HG03280 (cell line): Measurements from ENCODE around the gene COL4A2.
"Not testable (repeated sequence)": the region's sequence is repeated elsewhere in the genome, so short reads cannot be mapped to it uniquely, and the experiment has no call there.

Experiments used
- ATAC-seq: cut with Tn5 transposase; IDR thresholded peaks from one replicate; pipeline ENCODE4 v1.9.1; 2021; ENCODE audit warnings: mild to moderate bottlenecking, moderate library complexity; ENCODE audit not compliant: unreplicated experiment

COL4A2 gene

DNA sequence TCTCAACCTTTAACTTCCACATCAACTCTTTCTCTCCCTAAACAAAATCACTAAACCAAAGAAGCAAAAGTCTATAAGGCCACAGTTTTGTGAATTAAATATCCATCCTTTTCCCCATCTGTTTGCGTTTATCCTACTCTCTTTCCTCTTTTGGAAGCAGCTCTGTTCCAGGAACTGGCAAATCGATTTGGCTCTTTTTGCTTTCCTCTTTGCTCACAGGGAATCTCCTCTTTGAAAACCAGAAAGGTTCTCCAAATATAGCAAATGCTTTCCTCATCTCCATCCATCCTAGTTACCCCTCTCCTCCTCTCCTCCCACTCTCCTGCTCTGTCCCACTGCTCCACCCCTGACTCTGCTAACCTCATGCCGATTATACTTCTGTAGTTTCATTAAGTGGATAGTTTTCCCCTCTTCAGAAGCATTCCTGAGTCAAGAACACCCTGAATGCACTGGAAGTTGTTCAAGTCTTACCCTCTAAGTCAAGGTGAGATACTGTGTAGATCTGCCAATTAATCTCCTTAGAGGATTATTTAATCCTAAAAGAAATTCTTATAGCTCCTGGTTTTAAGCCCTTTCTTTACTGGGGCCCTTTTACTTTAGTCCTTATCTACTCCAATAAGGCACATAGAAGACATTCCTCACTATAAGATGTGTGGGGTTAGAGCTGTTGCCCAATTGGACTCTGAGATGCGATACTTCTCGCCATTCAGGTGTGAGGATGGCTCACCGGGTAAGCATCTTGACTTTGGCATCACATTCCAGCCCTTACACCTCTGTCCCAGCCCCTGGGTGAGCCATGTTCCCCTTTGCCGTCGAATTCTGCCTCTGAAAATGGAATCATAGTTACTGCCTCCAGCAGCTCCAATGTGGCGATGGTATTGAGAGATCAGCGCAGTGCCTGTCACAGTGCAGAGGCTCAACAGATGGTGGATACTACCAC, 67.6 kb downstream of the COL4A2 start:
- ATAC-seq = no peak

- ATAC-seq = no peak
Measured at GRCh38 chr13:110376120-110376519, 69.0 kb downstream of the COL4A2 start.

- ATAC-seq = no peak
Measured at GRCh38 chr13:110377178-110377825, 70.2 kb downstream of the COL4A2 start.

- ATAC-seq = no peak
Measured at GRCh38 chr13:110377826-110378201, 70.7 kb downstream of the COL4A2 start.

DNA sequence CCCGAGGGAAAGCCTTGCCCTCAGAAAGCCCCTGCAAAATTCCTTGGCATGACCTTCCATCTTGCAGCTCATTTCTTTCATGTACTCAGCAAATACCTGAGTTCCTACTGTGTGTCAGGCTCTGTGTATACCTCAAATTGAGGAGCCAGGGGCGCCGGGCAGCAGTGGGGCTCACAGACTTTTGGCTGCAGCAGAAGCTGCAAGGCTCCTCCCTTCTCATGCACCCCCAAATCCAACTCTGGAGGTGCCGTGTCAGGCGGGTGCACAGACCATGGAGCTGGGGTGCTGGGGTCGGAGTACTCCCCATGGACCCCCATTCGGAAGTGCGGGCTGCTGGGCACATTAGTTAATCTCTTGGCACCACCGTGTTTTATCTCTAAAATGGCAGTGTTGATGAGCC, 72.3 kb downstream of the COL4A2 start:
- no peak for ATAC-seq

GRCh38 chr13:110379905-110380341, 72.8 kb downstream of the COL4A2 start:
- no peak for ATAC-seq

DNA sequence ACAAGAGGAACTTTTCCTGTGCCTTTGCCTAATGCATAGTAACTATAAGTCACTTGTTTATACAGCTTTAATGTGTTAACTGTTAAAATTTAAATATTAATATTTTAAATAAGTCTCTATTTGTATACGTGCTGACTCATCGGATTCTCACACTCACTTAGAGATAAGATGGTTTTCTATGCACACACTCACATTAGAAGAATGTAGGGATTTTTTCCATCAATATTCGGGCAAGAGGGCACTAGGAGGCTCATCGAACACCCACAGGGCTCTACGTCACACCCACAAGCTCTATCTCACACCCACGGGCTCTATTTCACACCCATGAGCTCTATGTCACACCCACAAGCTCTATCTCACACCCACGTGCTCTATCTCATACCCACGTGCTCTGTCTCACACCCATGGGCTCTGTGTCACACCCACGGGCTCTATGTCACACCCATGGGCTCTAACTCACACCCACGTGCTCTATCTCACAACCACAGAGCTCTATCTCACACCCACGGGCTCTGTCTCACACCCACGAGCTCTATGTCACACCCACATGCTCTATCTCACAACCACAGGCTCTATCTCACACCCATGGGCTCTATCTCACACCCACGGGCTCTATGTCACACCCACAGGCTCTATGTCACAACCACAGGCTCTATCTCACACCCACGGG, 73.4 kb downstream of the COL4A2 start:
- no peak for ATAC-seq

DNA sequence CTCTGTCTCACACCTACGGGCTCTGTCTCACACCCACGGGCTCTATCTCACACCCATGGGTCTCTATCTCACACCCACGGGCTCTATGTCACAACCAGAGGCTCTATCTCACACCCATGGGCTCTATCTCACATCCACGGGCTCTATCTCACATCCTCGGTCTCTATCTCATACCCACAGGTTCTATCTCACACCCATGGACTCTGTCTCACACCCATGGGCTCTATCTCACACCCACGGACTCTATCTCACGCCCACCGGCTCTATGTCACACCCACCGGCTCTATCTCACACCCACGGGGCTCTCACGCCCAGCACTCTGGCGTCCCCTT, 73.9 kb downstream of the COL4A2 start:
- no peak for ATAC-seq

GRCh38 chr13:110382229-110382628, 75.1 kb downstream of the COL4A2 start:
- no peak for ATAC-seq

GRCh38 chr13:110382830-110383229, 75.7 kb downstream of the COL4A2 start:
- ATAC-seq = no peak

DNA sequence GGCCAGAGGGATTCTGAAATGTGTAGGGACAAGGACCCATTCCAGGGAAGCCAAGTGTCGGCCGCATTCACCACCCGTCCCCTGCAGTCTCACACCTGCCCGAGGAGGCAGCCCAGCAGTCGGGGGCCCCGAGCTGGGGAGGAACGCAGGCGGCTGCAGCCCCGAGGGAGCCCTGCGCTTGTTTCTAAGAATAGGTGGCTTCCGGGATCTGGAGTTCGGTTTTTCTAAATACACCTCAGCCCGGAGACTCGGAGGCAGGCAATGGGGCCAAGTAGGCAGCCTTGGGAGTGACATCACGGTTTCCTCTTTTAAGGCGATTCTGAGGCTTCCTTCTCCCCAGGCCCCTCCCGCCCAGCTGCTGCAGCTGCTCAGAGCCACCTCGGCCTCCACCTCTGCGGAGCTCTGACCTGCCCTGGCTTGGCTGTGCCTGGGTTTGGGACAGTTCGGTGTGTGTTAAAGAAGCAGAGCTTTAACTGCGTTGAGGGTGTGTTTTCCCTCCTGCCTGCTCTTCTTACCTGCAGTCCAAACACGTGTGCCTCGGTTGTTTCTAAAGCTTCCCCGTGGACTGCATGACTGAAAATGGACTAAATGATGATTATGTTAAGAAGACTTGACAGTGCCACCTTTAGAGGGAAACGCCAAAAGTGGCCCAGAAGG, 80.5 kb downstream of the COL4A2 start:
- ATAC-seq = no peak

DNA sequence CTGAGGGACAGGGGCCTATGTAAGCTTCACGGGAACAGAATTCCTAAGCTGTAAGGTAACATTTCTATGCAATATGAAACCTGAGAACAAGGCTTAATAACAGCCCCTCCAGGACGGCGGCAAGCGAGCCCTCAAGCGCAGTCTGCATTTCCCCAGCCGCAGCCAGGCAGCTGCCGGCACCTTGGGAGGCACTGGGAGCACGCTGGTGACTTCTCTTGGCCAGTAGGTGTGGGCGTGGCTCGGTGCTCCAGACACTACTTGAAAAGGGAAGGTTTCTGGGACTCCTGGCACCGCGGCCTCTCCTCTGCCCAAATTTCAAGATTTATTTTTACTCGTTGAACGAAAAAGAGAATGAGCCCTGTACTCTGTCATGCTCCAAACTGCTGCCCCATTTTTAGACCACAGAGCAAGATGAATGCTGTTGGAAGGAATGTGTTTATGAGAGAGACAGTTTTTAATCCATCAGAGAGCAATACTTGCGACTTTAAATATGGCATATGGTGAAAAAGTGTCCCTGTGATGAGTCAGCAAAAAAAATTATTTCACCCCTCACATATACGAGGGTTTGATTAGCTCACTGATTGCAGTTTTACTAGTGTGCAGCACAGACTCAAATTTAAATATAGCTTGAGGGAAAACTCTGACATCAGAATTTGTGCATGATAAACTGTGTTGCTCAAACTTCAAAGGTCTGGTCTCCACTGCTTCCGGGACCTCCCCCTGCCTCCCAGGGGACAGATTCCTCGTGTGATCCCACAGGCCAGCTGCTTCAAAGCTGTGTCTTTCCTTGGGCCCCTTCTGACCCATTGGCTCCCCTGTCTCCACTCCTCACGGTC, 81.2 kb downstream of the COL4A2 start:
- ATAC-seq = no peak

DNA sequence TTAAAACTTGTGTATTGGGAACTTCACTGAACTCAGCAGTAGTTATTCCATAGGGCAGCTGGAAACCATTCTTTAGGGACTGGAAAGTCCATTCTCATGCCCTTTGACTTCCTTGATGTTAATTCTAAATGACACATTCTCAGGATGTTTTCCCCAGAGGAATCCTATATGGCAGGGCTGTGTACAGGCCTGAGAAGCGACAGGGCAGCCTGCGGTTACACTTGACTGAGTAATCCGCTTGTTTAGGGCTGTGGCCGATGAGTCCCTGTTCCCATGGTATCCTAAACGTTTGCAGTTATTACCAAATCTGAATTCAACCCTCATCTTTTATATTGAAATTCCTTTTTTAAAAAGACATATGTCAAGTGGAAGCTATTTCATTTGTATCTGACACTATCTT, 83.5 kb downstream of the COL4A2 start:
- no peak for ATAC-seq

- ATAC-seq = no peak
Measured at GRCh38 chr13:110391273-110391672, 84.2 kb downstream of the COL4A2 start.

DNA sequence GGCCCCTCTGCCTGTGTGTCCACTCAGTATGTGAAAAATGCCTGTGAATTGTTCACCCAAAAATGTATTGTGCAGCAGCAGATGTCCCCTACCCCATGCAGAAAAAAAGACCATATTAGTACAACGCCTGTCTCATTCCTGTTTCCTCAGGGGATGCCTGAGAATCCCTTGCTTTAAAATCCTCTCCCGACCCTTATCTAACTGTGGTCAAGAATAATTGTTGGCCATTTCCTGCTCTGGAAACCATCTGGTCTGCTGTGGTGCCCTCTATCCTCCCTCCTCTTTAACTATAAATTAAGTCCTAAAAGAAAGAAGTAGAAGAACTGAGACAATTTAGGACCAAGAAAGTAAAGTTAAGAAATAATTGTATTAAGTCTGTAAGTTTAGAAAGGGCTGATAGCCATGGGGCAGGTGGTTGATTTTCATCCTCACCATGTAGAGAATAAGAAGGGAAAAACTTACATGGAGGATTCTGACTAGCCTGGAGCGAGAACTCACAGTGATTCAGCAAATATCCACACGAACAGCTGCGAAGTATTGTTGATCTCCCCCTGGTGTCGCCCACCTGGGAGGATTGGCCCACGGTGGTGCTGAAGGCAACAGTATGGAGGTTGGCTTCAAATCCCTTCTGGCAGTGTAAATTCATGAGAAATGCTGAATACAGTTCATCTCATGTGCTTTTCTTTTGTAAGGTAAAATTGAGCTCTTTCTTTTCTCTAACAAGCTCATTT, 85.6 kb downstream of the COL4A2 start:
- ATAC-seq = no peak

DNA sequence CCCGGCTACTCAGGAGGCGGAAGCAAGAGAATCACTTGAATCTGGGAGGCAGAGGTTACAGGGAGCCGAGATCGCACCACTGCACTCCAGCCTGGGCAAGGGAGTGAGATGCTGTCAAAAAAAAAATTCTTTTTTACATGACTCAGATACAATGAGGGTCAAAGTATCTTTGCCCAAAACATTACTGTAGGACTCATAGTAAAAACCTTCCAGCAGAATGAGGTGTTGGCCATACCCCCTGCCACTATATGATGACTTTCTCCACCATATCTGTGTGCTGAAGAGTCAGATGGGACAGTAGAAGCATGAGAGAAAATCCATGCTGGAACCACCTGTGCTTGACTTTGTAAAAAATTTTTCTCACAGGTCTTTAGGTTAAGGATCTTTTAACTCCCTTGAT, 86.7 kb downstream of the COL4A2 start:
- no peak for ATAC-seq

DNA sequence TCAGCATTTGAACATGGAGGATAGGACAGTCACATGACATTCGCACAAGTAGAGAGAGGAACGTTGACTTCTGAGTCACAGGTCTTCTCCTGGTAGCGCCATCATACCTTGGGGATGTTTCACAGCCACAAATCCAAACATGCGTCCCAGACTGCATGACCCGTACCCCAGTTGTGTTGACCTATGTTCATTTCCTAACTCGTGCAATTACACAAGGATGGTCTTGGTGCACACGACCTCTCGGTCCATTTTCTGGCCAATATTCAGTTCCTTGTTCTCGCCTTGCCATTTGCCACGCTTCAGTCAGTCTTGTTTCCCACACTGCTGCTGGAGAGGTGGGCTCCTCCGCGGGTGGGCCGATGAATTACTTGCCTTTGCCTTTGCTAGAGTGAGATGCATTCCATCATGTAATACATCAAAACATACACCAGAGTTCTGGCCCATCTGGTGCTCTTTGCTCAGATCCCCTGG, 87.3 kb downstream of the COL4A2 start:
- no peak for ATAC-seq

- ATAC-seq = not testable (repeated sequence)
Measured at GRCh38 chr13:110395616-110396015, 88.5 kb downstream of the COL4A2 start.

GRCh38 chr13:110396476-110396875, 89.4 kb downstream of the COL4A2 start:
- no peak for ATAC-seq
